Stomach (tissue), 4 donors: ENCODE results near the gene EPB41.

Source experiments
- CTCF ChIP-seq, 7 experiments: fragments of 450-650 bp in 4 of 7; fragments of 200-600 bp in 3 of 7; sonication (generic) in 3 of 7; IDR thresholded peaks; one replicate each; pipeline ENCODE4 v1.5.1; 2016 to 2019; ENCODE audit warnings: antibody characterized with exemption in 7 of 7, control low read depth in 2 of 7, mild to moderate bottlenecking in 1 of 7
- EP300 ChIP-seq: sonication (generic); formaldehyde crosslinking; IDR thresholded peaks from one replicate; pipeline ENCODE4 v1.6.1; 2017; ENCODE audit warnings: antibody characterized with exemption
- POLR2A ChIP-seq, 4 donors: fragments of 450-650 bp; IDR thresholded peaks; one replicate each; pipeline ENCODE4 v1.6.1; 2016; ENCODE audit warnings: antibody characterized with exemption in 4 of 4, control low read depth in 2 of 4, mild to moderate bottlenecking in 1 of 4, moderate library complexity in 1 of 4
- POLR2AphosphoS5 ChIP-seq, 3 donors: sonication (generic); formaldehyde crosslinking; IDR thresholded peaks; one replicate each; pipeline ENCODE4 v1.6.1; 2016; ENCODE audit warnings: antibody characterized with exemption in 3 of 3

- no peak for TF ChIP-seq POLR2AphosphoS5 (IDR thresholded peaks at IDR 0.05)
- TF ChIP-seq POLR2A (IDR thresholded peaks at IDR 0.05) = no peak
- TF ChIP-seq EP300 = no peak
- TF ChIP-seq CTCF (IDR thresholded peaks at IDR 0.05) = no peak
Measured at GRCh38 chr1:29052100-29052499, 137.7 kb downstream of the EPB41 start.
